Activated T-cell treated with anti-CD3 and anti-CD28 coated beads for 1 hour (primary cell): ENCODE measurements around the gene NINJ2.

Experiments used
- DNase-seq: peaks from one replicate; pipeline ENCODE4 v3.0.0-alpha.2; 2020; ENCODE audit warnings: low read depth

Gene NINJ2

DNA sequence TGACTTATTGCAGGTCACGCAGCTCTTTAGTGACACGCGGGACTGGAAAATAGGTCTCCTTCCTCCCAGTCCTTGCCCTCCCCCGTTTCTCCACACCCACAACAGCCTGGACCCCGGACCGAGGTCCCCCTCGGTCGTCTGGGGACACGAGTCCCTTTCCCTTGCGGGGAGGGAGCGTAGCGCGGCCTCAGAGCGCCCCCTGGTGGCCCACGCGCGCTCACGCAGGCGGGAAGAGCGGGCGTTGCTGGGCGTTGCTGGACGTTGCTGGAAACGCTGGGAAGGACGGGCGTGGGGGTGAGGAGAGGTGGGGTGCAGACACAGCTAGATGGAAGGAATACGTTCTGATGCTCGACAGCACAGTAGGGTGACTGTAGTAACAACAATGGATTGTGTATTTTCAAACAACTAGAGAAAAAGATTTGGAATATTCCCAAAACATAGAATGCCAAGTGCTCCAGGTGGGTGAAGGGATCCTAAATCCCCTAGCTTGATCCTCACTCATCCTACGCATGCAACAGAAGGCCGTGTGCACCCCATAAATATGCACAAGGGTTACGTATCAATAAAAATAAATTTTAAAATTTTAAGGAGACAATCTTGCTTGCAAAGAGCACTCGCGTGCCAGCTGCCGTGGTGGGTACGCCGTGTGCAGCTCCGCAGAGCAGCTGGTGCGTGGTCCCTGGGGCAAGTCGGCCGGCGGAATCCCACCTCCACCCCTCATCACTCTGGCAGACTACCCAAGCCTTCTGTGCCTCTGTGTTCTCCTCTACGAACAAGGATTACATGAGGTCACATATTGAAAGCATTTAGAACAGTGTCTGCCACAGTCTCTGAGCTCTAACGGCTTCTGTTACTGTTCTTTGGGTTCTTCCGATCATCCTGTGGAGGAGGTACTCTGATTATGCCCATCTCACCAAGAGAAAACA is 116.1 kb downstream of the NINJ2 start:
- DNase-seq, result peak; percentile 69

DNA sequence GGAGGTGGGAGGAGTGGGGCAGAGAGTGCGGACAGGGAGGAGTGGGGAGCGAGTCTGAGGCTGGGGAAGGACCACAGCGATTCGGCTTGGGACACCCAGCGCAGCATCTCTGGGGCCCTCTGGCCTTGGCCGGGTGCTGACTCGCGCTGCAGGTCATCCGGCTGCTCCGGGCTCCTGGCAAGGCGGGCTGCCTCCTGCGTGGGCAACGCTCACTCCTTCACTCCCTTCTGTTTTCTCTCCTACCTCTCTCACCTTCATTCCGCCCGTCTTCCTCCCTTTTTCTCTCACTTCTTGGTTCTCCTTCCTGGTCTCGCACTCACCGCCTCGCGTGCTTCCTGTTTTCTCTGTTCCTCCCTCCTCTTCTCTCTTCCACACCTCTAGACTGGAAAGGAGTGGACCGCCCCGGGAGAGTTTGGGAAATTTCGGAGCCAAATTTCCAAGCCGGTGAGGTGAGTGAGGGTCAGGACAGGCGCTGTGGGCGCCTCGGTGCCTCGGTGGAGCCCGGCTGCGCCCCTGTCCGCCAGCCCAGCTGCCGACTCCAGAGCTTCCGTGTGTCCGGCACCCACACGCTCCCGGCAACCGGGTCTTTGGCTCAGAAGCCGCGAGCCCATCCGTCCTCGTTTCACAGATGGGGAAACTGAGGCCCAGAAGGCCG is 116.9 kb downstream of the NINJ2 start:
- DNase-seq, result no peak

DNA sequence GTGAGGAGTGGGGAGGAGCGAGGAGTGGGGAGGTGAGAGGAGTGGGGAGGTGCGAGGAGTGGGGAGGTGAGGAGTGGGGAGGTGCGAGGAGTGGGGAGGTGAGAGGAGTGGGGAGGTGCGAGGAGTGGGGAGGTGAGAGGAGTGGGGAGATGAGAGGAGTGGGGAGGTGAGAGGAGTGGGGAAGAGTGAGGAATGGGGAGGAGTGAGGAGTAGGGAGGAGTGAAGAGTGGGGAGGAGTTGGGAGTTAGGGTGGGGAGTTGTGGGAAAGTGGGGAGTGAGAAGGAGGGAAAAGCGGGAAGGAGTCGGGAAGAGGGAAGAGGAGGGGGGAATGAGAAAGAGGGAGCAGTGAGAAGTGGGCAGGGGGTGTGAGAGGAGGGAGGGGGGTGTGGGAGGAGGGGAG is 117.4 kb downstream of the NINJ2 start:
- no peak for DNase-seq

DNA sequence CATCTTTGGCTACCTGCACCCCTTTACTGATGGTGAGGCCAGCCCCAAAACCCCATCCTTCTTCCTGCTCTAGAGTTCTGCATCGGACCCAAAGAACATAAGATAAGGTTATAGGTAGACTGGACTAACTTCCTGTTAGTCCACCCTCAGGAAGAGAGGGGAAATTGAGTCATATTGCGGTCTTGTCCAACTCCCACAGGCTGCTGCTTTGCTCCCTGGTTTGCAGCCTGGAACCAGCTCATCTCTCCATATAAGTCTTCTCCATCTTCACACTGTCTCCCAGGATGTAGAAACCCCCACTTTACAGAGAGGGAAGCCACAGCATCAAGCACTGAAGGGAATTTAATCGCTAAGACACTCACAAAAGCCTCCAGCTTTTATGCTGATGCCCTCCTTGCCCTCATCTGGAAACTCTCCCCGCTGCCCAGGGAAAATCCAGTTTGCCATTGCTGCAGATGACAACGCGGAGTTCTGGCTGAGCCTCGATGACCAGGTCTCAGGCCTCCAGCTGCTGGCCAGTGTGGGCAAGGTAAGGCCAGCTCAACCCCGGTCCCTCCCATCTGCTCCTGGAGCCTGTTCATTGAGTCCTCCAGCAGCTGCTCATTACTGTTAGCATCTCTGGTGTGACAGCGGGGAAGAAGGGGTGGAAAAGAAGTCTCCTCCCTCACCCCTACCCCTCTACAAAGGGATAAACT is 118.2 kb downstream of the NINJ2 start:
- no peak for DNase-seq

DNA sequence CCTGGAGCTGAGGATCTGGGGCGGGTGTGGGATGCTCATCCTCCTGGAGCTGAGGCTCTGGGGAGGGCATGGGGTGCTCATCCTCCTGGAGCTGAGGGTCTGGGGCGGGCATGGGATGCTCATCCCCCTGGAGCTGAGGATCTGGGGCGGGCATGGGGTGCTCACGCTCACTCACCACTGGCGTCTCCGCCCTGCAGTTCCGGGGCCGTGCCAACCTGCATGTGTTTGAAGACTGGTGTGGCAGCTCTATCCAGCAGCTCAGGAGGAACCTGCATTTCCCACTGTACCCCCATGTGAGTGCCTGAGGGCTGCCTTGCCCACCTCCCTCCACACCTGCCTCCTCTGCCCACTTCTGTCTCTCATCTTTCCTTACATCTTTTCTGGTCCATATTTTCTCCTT is 119.1 kb downstream of the NINJ2 start:
- no peak for DNase-seq

DNA sequence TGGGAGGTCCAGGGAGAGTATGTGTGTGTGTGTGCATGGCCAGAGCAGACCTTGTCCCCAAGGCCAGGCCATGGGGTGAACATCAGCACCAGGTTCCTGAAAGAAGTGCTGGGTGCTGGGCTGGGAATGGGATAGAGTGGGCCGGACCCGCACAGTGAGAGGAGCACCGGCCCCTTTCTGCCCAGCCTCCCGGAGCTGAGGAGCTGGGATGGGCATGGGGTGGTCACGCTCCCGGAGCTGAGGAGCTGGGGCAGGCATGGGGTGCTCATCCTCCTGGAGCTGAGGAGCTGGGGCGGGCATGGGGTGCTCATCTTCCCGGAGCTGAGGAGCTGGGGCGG is 120.2 kb downstream of the NINJ2 start:
- no peak for DNase-seq

DNA sequence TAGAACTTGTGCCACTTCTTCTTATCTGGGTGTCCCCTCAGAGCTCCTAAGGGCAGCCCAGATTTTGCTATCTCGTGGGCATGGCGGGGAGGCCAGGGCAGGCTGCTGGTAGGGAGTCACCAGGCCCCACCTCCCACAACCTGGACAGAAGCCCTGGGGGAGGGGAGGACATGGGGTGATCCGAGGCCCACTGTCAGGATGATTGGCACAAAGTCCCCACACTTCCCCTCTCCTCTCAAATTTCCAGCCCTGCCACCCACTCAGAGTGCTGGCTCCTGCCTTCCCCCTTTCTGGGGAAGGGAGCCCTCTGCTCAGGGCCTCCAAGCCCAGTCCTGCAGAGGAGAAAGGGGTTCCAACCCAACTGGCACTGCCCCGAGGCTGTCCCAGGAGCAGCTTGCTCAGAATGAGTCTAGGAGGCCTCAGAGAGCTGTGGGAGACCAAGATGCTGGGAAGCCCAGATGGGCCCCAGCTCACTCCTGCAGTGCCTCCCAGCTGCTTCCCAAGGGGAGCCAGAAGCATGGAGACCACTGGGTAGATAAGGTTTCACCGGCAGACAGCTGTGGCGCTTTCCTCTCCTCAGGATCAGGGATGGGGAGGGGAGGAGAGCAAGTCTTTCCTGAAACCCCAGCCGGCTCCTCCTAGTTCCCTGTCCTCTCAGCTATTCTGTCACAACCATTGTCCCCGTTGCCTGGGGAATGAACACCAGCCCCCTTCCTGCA is 120.7 kb downstream of the NINJ2 start:
- no peak for DNase-seq

DNA sequence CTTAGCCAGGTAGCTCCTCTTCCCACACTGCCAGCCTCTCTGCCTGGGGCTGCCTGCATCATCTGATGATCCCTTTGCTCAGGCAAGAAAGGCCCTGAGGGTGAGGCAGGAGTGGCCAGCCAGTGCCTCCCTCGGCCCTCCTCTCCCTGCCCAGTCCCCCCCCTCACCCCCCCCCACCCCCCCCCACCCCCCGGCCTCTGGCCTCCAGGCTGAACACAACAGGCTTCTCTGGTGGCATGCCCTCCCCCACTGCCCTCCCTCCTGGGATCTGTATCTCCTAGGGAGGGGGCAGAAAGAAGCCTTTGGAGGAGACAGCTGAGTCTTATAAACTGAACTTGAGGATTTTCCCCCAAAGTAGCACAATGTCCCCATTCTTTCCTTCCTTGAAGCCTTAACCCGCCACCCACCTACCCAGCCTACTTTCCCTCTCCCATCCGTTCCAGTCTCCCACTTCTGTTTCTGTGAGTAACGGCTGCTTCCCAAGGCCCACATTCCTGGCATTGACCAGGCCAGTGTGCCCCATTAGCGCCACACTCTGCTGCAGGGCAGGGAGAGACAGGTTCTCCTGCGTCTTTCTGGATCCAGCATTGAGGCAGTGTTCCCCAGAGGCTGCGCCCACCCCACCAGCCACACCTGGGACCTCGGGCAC is 121.4 kb downstream of the NINJ2 start:
- no peak for DNase-seq

DNA sequence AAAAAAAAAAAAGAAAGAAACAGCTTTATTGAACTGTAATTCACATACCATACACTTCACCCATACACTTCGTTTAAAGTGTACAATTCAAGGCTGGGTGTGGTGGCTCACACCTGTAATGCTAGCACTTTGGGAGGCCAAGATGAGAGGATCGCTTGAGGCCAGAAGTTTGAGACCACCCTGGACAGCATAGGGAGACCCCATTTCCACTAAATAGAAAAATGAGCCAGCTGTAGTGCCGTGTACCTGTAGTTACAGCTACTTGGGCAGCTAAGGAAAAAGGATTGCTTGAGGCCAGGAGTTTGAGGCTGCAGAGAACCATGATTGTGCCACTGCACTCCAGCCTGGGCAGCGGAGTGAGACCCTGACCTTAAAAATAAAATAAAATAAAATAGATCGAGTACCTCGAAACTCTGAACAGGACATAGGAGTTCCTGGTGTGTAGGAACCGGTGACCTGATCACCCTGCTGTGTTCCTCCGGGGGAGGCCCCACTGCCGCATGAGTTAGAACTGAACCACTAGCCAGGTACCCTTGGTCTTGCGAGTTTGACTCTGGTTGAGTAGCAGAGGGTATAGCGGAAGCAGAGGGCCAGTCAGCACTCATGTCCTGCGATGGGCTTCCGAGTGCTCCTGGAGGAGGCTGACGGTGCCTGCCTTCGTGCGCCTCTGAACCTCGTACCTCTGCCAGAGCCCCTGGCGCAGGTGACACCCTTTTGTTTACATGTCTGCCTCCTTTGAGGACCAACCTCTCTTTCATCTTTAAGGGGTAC is 123.5 kb downstream of the NINJ2 start:
- DNase-seq, result no peak

DNA sequence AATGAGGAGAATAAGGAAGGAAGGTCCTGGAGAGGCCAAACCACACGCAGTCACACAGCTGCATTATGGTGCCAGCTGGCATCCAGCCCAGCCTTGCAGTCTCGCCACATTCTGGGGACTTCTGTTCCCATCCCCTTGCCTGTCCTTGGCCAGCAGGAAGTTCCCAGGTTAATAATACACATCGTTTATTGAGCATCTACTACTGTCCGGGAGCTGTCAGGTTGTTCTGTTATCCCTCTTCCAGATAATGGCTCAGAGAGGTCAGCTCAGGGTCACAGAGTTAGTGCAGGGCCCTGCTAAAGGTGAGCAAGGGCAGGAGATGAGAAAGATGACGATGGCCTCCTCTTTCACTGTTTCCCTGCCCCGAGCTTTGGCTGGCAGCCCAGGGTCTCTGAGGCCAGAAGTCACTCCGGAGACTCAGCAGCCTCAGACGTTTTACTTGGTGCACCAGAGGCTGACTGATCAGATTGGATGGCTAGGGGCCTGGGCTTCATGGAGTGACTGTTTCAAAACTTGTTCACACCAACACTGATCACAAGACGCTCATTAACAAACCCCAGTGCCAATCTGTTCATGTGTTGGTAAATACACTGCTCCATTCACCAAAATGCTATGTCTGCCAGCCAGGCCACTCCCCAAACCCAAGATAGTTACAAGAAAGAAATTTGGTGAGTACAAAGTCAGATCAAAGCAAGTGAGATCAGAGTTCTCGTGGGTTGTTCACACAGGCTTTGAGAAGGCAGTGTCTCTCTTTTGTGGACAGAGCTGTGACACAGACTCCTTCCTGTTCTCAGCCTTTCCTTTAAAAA is 124.3 kb downstream of the NINJ2 start:
- DNase-seq, result no peak

DNA sequence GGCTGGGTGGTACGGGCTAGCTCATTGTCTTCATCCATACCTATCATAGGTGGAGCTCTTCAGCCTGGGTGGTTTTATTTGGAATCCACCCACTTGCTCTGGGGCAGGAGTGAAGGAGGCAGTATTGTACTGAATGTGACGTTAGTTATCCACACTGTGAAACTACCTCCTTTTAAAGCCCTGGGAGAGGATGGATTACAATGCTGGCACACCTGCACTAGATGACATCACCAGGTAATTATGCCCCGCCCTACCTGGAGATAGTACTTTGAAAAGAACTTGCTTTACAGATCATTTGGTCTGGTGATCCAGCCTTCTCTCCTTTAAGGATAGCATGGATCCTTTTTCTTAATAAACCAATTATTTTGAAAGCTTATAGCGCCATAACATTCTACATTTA is 125.5 kb downstream of the NINJ2 start:
- no peak for DNase-seq

DNA sequence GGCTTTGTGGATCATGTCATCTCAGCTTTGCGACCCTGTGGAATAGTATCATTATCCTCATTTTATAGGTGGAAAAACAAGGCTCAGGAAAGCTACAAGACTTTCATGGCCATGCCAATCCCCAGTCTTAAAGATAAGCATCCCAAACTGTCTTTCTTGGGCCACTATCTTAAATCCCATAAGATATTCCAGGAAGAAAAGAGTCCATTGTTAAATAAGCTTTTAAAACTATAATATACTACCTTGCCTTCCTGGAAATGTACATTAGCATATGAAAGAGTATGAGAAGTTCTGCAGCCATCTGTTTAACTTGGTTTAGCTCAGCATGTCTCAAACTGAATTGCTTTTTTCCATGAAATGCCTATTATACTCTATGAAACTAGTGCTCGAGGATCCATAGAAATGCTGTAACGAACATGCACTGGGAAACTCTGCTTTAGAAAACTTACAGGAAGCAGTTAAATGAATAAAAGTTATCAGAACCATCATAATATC is 126.4 kb downstream of the NINJ2 start:
- DNase-seq, result no peak

DNA sequence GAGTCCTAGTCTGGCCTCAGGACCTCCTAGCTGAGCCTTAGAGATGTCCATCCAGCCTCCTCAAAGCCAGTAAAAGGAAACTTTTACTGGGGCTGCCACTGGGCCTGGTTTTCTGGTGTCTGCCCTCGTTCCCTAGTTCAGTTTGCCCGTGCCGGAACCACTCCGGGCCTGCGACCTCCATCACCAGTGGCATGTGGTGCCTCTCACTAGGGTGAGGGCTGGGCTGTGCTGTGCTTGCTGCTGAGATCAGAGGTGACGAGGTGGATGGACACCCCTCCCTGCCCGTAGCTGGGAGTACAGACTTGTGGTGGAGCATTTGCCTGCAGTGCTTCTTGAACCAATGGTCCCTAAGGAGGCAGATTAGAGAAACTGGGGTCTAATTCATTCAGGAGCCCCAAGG is 127.8 kb downstream of the NINJ2 start:
- no peak for DNase-seq

DNA sequence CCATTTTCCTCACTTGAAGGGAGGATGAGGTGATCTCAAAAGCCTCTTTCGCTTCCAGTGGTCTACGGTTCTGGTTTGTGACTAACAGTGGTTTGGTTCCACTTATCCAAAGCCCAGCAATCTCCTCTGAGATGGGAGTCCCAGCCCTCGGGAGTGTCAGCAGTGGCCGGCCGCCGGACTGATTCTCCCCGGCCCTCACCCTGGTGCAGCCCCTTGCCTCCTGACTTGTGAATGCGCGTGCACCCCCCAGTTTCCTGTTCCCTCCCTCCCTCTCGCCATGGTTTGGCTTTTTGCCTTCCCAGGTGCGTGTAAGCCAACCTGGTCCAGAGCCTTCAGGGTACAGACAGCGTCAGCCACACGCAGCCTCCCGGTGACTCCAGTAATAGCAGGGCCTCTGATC is 129.0 kb downstream of the NINJ2 start:
- no peak for DNase-seq

DNA sequence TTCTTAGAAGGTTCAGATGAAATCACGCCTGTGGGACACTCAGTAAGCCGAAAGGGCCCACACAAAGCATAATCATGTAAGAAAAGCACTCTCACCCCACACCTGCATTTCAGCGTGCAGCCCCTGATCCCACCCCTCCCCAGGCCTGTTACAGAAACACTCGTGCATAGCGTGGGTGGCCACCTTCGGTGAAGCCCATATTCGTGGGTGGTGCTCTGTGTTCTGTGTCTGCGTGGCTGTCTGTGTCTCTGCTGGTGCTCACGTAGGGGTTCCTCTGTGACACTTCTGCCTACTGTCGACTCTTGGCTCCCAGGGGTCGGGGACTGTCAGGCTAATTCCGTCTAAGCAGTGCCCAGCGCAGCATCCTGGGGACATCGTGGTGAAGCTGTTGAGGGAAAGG is 129.5 kb downstream of the NINJ2 start:
- DNase-seq, result no peak

DNA sequence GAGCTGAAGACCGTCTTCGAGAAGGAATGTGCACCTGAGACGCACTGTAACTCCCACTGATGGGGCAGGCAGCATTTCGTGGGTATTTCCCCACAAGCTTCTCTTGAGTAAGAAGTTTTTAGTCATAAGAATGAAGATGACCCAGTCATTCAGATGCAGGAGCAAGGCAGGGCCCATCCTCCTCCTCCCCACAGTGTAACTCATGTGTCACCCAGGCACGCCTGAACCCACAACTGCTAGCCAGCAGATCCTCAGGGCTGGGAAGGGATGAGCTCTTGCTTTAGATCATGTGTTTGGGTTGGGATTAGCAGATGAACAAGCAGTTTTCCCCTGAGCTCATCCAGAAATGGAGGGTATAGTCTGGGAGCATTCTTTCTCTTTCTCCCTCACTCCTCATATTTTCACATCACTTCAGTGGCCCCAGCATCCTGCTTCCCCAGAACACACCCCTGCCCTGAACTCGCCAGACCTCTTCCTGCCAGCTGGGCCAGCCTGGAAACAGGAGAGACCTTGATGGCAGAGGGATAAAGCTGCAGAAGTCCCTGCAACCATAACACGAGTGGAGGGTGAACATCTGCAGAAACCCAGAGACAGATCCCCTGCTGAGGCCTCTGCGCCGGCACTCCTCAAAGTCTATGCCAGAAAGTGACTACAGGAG is 130.2 kb downstream of the NINJ2 start:
- no peak for DNase-seq

DNA sequence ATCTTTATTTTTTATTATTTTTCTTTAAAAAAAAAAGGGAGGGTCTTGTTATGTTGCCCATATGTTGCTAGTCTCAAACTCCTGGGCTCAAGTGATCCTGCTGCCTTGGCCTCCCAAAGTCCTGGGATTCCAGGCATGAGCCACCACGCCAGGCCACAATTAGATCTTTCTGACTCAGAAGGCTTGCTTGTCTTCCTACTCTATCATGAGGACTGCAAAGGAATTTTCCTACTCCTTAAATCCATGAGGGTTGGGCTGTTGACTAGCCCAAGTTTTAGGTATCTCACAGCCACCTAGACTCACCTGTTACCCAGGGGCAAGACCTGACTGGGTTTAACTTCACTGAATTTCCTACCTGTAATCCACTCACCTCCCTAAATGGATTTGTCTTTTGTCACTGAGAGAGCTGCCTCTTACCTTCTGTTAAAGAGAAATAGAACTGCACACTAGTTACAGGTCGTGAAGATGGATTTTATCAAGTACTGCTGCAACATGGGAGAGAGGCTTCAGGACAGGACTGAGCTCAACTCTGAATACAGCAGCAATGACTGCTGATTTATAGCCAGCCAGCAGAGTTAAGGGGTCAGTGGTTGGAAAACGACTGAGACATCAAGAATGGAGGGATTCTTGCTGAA is 131.2 kb downstream of the NINJ2 start:
- DNase-seq, result no peak

DNA sequence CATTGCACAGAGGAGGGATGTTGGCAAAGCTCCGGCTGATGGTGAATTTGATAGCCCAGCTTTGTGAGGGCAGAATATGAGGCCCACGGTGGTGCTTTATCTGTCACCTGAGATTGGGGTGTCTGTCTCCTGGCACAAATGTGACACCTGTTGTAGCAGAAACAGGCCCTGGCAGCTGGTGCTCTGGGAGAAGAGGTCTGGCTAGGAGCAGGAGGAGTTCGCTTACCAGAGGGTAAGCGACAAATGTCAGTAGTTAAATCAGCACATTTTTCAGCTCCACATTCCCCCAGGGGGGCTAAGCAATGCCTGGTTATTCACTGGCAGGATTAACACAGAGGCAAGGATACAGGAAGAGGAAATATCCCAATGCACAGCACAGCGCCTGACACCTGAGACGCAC is 132.4 kb downstream of the NINJ2 start:
- no peak for DNase-seq

DNA sequence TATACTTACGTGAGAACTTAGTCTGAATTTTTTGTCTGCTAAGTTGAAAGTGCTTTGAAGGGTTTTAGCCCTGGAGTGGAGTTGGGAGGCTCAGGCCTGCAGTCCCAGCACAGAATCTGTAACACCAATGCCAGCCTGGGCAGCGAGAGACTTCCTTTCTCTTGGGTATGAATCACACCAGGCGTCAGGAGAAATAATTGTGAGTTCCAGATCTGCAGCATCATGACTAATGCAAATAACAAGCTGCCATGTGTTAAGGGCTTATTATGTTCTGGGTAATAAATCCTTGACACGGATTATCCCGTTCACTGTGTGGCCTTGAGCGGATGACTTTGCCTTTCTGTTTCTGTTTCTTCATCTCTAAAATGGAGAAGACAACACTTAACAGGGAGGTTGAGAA is 132.9 kb downstream of the NINJ2 start:
- DNase-seq, result no peak
